ENCODE results near the gene PTGR3.

The PTGR3 gene

GRCh38 chr18:75178376-75178775, 30.6 kb downstream of the PTGR3 start:
- FAIRE-seq (no peak), DNase-seq (ENCODE audit: extremely low spot score, insufficient read length, low read depth) (no peak)

- no peak for FAIRE-seq
- no peak for DNase-seq (ENCODE audit: extremely low spot score, insufficient read length, low read depth)
Observed at GRCh38 chr18:75176849-75177248, 32.1 kb downstream of the PTGR3 start.

GRCh38 chr18:75173738-75174137, 35.2 kb downstream of the PTGR3 start:
- DNase-seq (ENCODE audit: extremely low spot score, insufficient read length, low read depth) = no peak
- FAIRE-seq = no peak

- FAIRE-seq (peak; percentile 93), DNase-seq (ENCODE audit: extremely low spot score, insufficient read length, low read depth) (peak; percentile 59)
Observed at GRCh38 chr18:75173125-75173432, 35.9 kb downstream of the PTGR3 start.

- FAIRE-seq (no peak), DNase-seq (ENCODE audit: extremely low spot score, insufficient read length, low read depth) (no peak)
Observed at GRCh38 chr18:75172299-75173124, 36.4 kb downstream of the PTGR3 start.

GRCh38 chr18:75170916-75171315, 38.0 kb downstream of the PTGR3 start:
- no peak for DNase-seq (ENCODE audit: extremely low spot score, insufficient read length, low read depth)
- no peak for FAIRE-seq

GRCh38 chr18:75170022-75170789, 38.7 kb downstream of the PTGR3 start:
- FAIRE-seq (no peak), DNase-seq (ENCODE audit: extremely low spot score, insufficient read length, low read depth) (no peak)

GRCh38 chr18:75169411-75169810, 39.5 kb downstream of the PTGR3 start:
- FAIRE-seq = no peak
- DNase-seq (ENCODE audit: extremely low spot score, insufficient read length, low read depth) = no peak

- FAIRE-seq (no peak), DNase-seq (ENCODE audit: extremely low spot score, insufficient read length, low read depth) (no peak)
Observed at GRCh38 chr18:75168619-75169018, 40.3 kb downstream of the PTGR3 start.

GRCh38 chr18:75167759-75168618, 41.0 kb downstream of the PTGR3 start:
- FAIRE-seq (no peak), DNase-seq (ENCODE audit: extremely low spot score, insufficient read length, low read depth) (no peak)

GRCh38 chr18:75167137-75167536, 41.8 kb downstream of the PTGR3 start:
- FAIRE-seq (no peak), DNase-seq (ENCODE audit: extremely low spot score, insufficient read length, low read depth) (no peak)

GRCh38 chr18:75165926-75166325, 43.0 kb downstream of the PTGR3 start:
- no peak for DNase-seq (ENCODE audit: extremely low spot score, insufficient read length, low read depth)
- no peak for FAIRE-seq

- DNase-seq (ENCODE audit: extremely low spot score, insufficient read length, low read depth) = no peak
- FAIRE-seq = no peak
Observed at GRCh38 chr18:75164479-75164878, 44.5 kb downstream of the PTGR3 start.

GRCh38 chr18:75163736-75164135, 45.2 kb downstream of the PTGR3 start:
- DNase-seq (ENCODE audit: extremely low spot score, insufficient read length, low read depth) (no peak), FAIRE-seq (no peak)

- DNase-seq (ENCODE audit: extremely low spot score, insufficient read length, low read depth) = no peak
Observed at GRCh38 chr18:75162978-75163377, 46.0 kb downstream of the PTGR3 start.

GRCh38 chr18:75162467-75162866, 46.5 kb downstream of the PTGR3 start:
- DNase-seq (ENCODE audit: extremely low spot score, insufficient read length, low read depth) (no peak), FAIRE-seq (no peak)

More at GRCh38 chr18:75162978-75163377, 46.0 kb downstream of the PTGR3 start:
- FAIRE-seq = no peak

GRCh38 chr18:75161256-75162028, 47.5 kb downstream of the PTGR3 start:
- FAIRE-seq (peak; percentile 61), DNase-seq (ENCODE audit: extremely low spot score, insufficient read length, low read depth) (no peak)

- DNase-seq (ENCODE audit: extremely low spot score, insufficient read length, low read depth) = no peak
- FAIRE-seq = no peak
Observed at GRCh38 chr18:75160364-75160763, 48.6 kb downstream of the PTGR3 start.

- no peak for DNase-seq (ENCODE audit: extremely low spot score, insufficient read length, low read depth)
- no peak for FAIRE-seq
Observed at GRCh38 chr18:75159646-75160356, 49.1 kb downstream of the PTGR3 start.
